ENCODE results near the gene SIX3.

SIX3 gene

GRCh38 chr2:44941551-44942234 lies at the start of gene SIX3:
SIX3 (plus strand) TSS chr2:44941702; CDS start chr2:44942105, 403 bp downstream.
- peak; percentile 46 to 56 for DNase-seq

- DNase-seq = no peak
Observed at GRCh38 chr2:44894058-44894457, 47.4 kb upstream of the SIX3 start.

- no peak for DNase-seq
Observed at GRCh38 chr2:44895061-44895460, 46.4 kb upstream of the SIX3 start.

- no peak for DNase-seq
Observed at GRCh38 chr2:44897406-44897805, 44.1 kb upstream of the SIX3 start.

DNA sequence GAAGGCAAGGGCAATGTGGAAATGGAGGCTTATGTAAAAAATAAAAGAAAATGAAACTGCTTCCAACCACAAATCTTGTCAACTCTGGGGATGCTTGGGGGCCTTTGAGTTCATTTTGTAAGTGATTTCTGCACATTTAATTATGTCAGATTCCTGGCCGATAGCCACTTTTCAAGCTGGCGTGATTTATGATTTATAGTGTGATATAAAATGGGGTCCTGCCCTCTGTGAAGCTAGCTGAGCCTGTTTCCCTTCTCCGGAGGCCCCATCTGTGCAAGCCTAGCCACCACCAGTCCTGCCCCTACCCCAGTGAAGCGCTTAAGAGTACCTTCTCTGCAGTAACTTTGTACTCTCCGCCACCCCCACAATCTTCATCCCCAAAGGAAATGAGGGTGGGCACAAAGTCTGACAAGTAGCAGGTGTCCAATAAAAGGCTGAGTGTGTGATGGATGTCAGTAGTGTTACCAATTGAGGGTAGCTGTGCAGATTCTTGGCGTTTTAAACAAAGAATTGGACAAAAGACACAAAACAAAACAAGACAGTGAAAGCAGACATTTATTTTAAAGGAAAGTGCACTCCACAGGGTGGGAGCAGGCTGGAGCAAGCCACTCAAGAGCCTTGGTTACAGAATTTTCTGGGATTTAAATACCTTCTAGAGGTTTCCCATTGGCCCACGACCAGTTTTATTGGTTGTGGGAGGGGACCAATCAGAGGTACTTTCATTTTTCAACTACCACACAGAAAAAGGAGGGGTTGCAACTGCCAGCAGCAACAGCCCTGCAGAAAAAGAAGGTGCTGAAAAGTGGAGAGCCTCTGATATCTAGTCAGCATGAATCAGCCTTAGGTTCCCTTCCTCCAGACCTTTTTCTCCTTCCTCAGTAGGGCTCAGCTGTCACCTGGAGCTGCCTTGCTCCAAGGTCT lies 39.0 kb upstream of the SIX3 start:
- DNase-seq = no peak

DNA sequence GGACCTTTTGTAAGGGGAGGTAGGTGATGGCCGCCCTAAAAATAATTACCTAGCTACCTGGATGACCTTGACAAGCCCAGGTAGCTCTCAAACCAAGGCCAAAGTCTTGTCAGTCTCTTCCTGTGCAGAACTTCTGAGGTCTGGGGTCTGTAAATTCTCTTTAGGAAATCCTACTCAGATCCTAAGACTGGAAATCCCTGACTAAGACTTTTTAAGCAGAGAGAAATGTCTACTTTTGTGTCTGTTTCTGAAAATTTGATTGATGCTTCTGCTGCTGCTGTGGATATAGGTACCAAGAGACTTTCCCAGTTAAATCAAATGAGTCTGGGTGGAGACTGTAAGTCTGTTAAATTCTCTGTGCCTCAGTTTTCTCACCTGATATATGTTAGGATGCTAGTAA lies 36.9 kb upstream of the SIX3 start:
- no peak for DNase-seq

- no peak for DNase-seq
Observed at GRCh38 chr2:44906972-44907371, 34.5 kb upstream of the SIX3 start.

DNA sequence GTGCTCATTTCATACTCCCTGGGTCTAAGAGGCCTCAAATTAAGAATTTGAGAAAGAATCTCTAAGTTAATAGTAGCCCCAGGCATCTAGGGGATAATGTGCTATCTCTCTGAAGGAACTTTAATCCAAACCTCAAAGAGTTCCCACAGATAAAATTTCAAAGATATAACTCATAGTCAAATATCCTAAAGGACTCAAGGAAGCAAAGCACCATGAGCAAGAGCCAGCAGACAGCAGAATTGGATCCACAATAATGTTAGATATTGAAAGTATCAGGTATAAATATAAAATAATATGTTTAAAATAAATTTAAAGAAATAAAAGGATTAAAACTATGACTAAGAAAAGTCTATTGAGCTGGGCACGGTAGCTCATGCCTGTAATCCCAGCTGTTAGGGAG lies 31.7 kb upstream of the SIX3 start:
- no peak for DNase-seq

GRCh38 chr2:44912660-44913059 lies 28.8 kb upstream of the SIX3 start:
- no peak for DNase-seq

GRCh38 chr2:44916291-44916690 lies 25.2 kb upstream of the SIX3 start:
- DNase-seq = no peak

GRCh38 chr2:44918095-44918775 lies 23.3 kb upstream of the SIX3 start:
- DNase-seq = no peak

DNA sequence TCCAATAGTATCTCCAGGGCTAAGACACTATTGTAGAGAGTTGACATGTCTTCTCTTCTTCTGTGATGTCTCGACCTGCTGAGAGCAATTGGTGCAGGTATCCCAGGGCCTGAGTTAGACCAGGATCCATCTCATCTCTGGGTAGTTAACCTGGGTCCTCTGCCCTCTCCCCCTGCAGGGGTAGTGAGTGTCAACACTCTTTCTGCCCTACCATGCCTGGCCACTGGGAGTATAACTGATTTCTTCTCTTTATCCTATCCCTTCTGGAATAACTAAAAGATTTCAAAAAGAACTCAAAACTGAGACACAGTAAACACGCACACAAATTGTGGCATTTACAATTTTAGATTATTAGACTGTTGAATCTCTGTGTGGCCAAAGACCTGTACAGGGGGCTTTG lies 20.8 kb upstream of the SIX3 start:
- DNase-seq = no peak

- DNase-seq = no peak
Observed at GRCh38 chr2:44922776-44923175, 18.7 kb upstream of the SIX3 start.

GRCh38 chr2:44925561-44926136 lies 15.9 kb upstream of the SIX3 start:
- DNase-seq = no peak

DNA sequence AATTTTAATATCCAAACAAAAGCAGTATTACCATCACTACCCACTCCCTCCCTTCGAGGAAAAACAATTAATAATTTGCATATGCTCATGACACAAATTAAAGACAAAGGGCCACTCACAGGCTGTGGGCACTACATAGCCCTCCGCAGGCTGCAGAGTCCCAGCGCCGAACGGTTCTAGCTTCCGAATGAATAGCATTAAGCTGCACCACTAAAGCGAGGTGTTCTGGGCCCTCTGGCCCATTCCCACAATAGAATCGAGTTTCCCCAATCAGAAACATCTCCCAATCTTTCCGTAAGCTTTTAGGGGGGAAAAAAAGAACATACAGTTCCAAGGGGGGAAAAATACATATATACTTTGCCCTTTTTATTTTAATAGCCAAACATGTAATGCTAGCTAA lies 14.5 kb upstream of the SIX3 start:
- no peak for DNase-seq

DNA sequence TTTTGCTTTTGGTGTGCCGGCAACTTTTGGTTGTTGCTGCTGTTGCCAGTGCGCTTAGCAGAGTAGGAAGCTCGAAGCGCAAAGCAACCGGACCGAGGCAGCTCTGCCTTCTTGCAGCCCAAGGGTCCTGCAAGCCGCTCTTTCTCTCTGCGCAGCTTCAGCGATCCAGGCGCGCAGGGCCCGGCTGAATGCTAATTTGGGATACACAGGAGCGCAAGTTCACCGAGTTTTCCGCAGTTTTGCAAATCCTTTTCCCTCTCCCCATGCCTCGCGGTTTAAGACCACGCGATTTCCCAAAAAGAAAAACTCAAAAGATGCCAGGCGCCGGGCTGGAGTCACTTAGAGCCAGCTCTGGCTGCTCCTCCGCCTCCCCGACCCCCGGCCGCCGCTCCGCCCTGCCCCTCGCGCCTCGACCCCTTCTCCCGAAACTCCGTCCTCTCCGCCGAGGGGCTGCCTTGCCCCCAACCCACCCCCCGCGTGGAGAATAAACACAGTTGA lies 13.5 kb upstream of the SIX3 start:
- no peak for DNase-seq

DNA sequence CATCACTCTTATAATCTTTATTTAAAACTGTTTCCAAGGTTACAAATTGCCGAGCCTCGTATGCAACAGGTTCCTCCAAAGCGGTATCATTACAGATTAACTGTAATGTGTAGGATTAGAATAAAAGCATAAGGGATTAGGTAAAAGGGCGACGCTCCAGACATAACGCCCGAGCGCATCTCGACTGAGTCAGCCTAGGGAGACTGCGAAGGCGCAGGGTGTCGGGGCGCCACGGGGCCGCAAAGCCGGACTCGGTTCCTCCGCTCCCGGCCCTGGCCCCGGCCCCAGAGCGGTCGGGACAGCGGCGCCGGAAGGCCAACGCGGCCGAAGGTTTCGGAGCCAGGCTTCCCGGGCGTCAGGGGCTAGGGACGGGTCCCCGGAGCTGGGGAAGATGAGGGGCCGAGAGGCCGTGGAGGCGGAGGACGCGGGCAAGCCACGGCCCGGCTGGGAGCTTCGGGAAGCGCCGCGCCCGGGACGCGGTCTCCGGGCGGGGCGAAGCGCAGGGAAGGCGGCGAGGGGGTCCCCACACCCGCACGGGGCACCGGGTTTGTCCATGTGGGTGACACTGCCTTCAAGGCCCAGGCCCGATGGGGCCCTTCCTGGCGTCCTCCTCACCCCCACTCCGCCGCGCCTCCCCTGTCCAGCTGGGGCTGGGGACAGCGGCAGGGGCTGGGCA lies 12.9 kb upstream of the SIX3 start:
- no peak for DNase-seq

DNA sequence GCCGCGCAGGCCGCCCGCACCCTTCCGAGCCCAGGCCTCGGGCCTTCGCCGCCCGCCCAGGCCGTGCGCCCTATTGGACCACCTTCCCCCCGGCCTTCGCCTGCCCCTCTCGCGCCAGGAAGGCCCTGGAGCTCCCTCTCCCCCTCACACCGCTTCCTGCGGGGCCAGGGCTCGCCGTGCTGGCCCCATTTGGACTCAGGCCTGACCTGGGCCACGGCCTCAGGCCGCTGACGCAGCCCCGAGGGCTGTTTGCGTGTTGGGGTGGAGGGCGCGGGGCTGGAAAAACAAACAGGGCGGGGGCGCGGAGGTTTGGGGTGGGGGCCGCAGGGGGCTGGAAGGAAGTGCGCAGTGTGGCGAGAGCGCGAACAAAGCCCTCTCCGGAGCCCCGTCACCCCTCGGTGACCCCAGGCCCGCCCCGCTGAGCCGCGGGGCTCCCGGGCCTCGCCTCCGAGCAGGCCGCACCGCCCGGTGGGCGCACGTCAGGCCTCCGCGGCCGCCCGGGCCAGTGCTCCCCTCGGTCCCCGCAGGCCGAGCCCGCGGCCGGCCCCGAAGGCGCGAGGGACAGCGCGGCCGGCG lies 12.3 kb upstream of the SIX3 start:
- DNase-seq = no peak

- DNase-seq = no peak
Observed at GRCh38 chr2:44929735-44930273, 11.7 kb upstream of the SIX3 start.

- no peak for DNase-seq
Observed at GRCh38 chr2:44930274-44931197, 11.0 kb upstream of the SIX3 start.
